ENCODE measurements around the gene ADORA3. TPM values are rescaled to one million over a fixed set of nuclear protein-coding genes. Genes with fewer than 3 reads are reported as not detected.

ADORA3 gene
- total RNA-seq, 1 experiment from 2014 or later, result not detected

GRCh38 chr1:111476761-111477309 is 26.6 kb downstream of the ADORA3 start:
- DNase-seq (ENCODE audit: extremely low read depth, low read depth), result no peak

GRCh38 chr1:111476214-111476613 is 27.2 kb downstream of the ADORA3 start:
- DNase-seq (ENCODE audit: extremely low read depth, low read depth), result no peak

DNA sequence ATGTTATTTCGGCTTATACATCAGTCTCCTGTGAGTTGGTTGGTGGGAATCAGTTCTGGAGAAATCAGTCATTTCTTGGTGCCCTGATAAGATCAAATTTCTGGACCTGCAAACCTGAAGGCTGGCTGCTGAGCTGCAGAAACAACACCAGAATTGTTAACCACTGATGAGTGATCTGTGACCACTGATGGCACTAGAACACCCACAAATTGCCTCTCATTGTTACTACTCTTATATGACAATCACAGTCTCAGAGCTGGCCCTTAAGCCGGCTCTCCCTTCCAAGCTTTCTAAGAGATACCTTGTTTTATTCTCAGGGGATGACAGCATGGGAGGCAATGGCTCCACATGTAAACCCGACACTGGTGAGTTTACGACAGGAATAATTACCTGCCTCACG is 27.7 kb downstream of the ADORA3 start:
- DNase-seq (ENCODE audit: extremely low read depth, low read depth), result no peak

DNA sequence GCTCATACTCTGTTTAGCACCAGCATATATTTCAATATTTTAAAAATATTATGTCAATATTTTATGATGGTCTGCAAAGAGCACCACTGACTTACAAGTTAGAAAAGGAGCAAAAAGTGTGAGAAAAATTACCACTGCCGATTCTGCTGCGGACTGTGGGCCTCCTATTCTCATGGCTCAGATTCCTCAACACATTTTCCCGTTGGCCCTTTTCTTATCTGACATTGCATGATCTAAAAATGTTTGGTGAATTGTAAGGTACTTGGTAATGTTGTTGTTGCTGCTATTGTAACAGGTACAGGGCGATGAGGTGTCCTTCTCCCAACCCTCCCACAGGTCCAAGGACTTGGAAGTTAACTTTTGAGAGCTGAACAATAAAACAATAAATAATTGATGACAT is 28.9 kb downstream of the ADORA3 start:
- DNase-seq (ENCODE audit: extremely low read depth, low read depth), result no peak

DNA sequence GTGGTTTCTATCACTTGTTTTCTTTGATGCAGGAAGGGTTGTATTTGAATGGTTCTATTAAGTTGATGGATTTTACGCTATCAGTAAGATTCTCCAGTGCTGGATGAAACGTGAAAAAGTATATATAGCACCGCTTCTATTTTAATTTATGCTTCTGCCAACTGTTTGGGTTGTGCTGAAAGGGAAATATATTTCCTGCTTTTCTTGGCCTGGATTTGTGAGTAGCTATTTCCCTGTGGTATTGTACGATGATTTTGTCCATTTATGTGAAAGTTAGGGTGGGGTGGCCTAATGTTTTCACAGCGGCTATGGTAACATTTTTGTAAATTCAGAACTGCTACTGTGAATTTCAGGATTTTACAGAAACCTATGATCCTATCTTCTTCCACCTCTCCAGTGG is 29.3 kb downstream of the ADORA3 start:
- DNase-seq (ENCODE audit: extremely low read depth, low read depth), result no peak

- DNase-seq (ENCODE audit: extremely low read depth, low read depth), result no peak
Measured at GRCh38 chr1:111471538-111471937, 31.9 kb downstream of the ADORA3 start.

- DNase-seq (ENCODE audit: extremely low read depth, low read depth), result no peak
Measured at GRCh38 chr1:111471012-111471411, 32.4 kb downstream of the ADORA3 start.

DNA sequence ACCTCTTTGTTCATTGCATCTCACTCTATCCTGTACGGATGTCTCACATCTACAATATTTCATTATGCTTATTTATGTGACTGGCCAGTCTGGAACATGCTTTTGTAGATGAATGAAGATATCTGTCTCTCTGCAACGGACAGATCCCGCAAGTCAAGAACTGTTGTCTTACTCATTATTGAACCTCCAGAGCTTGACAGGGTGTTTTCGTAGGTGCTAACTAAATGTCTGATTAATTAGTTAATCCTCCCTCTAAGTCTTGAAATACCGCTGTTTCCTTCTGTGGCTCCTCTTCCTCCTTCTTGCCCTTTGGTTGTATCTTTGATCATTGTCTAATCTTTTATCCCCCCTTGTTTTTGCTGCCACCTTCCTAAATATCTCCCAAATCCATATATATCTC is 32.8 kb downstream of the ADORA3 start:
- no peak for DNase-seq (ENCODE audit: extremely low read depth, low read depth)

DNA sequence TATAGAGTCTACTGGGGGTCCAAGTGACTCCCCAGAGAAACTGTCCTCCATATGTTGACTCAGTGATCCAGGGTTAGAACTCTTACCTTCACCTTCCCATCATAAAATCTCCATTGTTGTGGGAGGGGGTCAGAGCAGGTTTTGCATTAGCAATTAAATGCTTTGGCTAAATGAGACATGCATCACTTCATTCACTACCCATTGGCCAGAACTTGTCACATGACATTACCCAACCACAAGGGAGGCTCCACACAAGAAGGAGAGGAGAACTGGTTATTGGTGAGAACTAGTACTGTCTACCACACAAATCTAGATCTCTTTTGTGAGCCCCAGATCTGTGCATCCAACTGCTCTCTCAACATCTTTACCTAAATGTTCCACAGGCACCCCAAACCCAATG is 33.9 kb downstream of the ADORA3 start:
- no peak for DNase-seq (ENCODE audit: extremely low read depth, low read depth)

DNA sequence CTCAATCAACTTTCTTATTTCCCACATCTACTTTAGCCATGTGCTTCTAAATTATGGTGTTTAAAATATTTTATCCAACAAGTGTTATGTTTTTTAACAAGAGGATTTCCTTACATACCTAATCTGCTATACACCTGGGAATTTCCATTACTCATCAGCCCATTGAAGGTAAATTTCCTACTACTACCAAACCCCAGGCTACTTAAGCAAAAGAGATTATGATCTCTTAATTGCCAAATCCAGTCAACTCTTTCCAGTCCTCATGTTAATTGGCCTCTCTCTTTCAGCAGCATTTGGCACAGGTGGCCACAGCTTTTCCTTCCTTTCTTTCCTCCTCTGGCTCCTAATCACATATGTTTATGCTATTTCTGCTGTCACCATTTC is 34.7 kb downstream of the ADORA3 start:
- no peak for DNase-seq (ENCODE audit: extremely low read depth, low read depth)

DNA sequence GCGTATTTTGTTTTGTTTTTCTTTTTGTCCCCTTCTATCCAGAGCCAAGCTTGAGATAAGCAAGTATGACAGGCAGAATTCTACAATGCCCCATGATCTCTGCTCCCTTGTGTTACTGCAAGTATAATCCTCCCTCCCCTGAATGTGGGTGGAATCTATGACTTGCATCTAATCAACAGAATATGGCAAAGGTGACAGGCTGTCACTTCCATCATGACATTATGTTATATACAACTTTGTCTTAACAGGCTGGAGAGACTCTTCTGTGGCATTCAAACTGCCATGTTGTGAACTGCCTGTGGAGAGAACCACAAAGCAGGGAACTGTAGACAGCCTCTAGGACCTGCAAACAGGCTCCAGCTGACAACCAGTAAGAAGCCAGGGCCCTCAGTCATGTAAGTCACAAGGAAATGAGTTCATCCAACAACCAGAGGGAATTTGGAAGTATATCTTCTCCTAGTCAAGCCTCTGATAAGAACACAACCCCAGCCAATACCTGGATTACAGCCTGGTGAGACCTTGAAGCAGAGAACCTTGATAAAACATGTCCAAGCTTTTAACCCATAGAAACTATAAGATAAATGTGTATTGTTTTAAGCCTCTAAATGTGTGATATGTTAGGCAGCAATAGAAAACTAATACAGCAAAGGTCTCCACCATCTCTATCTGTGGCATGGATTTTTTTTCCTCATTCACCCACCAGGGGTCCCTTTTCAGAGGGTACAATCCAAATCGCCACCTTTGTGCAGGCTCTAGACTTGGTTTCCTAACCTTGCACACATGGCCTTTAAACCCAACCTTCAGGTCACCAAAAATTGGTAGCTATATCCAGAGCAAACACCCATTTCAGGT is 35.3 kb downstream of the ADORA3 start:
- DNase-seq (ENCODE audit: extremely low read depth, low read depth), result no peak

- no peak for DNase-seq (ENCODE audit: extremely low read depth, low read depth)
Measured at GRCh38 chr1:111466480-111466879, 37.0 kb downstream of the ADORA3 start.

DNA sequence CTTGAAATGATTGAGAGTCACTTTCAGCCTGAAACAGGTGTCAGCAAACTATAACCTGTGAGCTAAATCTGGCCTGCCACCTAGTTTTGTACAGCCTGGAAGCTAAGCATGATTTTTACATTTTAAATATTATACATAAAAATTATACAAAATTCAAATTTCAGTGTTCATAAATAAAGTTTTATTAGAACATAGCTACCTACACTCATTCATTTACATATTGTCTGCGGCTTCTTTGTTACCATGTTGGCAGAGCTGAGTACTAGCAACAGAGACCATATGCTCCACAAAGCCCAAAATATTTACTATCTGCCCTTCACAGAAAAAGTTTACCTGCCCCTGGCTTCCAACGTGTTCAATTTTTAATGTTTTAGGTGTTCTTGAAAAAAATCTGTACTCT is 37.7 kb downstream of the ADORA3 start:
- DNase-seq (ENCODE audit: extremely low read depth, low read depth), result no peak

- no peak for DNase-seq (ENCODE audit: extremely low read depth, low read depth)
Measured at GRCh38 chr1:111463029-111463683, 40.3 kb downstream of the ADORA3 start.

DNA sequence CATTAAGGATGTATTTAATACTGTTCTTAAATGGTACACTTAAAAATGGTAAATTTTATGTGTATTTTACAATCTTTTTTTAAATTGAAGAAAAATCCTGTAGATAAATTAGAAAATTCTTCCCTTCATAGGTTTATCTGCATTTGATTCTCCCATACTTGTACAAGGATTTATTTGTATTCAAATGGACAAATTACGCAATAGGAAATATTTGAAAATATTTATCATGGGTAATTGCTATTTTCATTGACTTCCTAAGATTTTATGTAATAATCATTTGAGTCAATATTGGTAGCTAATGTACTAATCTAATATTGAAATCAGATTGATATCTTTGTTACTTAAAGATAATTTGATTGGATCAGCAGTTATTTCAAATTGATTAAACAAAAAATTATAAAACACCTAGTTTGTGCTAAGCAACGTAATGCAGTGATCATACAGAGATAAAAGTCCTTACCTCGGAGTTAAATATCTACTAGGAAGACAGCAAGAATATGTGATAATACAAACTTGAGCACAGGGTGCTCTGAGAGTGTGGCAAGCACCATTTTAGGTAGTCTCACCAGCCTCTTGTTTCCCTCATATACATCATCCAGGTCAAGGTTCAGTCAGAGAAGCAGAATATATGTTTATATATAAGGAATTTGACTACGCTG is 40.9 kb downstream of the ADORA3 start:
- no peak for DNase-seq (ENCODE audit: extremely low read depth, low read depth)

- DNase-seq (ENCODE audit: extremely low read depth, low read depth), result no peak
Measured at GRCh38 chr1:111461765-111462164, 41.7 kb downstream of the ADORA3 start.

- no peak for DNase-seq (ENCODE audit: extremely low read depth, low read depth)
Measured at GRCh38 chr1:111455642-111456031, 47.8 kb downstream of the ADORA3 start.

DNA sequence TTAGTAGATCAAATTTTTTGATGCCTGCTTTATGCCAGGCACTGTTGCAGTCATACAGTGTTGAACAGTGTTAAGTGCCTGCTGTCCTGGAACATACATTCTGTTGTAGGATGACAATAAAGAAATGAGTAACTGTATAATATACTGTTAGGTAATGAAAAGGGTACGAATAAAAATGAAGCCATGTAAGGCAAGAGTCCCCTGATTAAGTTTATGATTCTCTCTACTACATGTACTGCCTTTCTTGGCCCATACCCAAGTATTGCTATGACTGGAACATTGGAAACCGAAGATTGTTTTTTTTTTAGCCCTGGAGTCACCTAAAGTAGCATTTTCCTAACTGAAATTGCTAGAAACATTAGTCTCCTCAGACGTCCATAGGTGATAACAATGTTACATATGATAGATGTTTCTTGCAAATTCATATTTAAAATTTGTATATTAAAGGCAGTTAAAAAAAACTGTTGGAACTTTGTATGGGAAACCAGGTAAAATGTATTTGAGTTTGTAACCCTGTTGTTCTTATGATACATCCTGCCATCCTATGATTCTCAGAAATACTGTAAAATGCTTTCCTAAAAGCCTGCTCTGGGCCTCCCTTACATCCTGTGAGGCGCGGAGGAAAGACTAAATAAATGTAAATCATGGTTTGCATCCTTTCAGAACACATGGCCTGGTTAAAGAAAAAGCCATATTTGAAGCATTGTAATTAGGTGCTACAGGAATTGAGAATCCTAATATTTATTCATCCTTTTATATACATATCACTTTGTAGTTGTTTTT is 48.4 kb downstream of the ADORA3 start:
- DNase-seq (ENCODE audit: extremely low read depth, low read depth), result no peak

DNA sequence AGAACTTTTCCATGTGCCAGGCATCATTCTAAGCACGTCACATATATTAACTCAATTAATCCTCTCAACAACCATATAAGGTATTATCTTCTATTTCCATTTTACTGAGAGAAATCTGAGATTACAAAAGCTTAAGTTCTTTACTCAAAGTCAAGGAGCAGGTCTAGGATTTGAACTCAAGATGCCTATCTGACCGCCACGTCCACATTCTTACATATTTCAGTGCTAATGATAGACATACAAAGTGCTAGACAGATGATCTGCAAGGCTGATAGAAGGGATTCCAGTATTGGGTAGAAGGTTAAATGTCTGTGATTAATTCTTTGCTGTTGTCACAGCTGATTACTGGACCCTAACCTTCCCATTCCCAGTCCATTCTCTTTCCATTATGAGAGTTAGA is 49.7 kb downstream of the ADORA3 start:
- DNase-seq (ENCODE audit: extremely low read depth, low read depth), result no peak

GRCh38 chr1:111452581-111452980 is 50.9 kb downstream of the ADORA3 start:
- no peak for DNase-seq (ENCODE audit: extremely low read depth, low read depth)

DNA sequence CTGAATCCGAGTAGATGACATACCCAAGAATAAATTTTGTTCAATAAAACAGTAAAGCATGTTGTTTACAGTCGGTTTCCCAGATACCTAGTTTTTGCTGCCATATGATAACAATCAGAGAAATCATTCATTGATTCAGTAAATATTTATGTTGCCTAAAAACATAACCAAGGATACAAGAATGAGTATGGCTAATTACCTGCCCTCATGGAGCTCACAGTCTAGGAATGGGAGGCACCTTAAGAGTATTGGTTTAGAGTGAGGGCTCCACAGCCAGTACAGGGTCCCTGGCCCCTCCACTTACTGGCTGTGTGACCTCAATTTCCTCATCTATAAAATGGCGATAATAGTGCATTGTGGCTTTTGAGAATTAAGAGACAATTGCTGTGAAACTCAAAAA is 53.2 kb downstream of the ADORA3 start:
- DNase-seq (ENCODE audit: extremely low read depth, low read depth), result no peak

Measured in NCI-H460 (cell line).